HG03097 (cell line): ENCODE measurements around the gene COMMD4.

ENCODE experiments used
- ATAC-seq: cut with Tn5 transposase; IDR thresholded peaks from one replicate; pipeline ENCODE4 v1.9.1; 2021; ENCODE audit not compliant: unreplicated experiment, low FRiP score

COMMD4 gene

GRCh38 chr15:75354454-75354853 is 18.6 kb downstream of the COMMD4 start:
- ATAC-seq = no peak

- ATAC-seq = no peak
Observed at GRCh38 chr15:75355369-75355768, 19.5 kb downstream of the COMMD4 start.

- no peak for ATAC-seq
Observed at GRCh38 chr15:75356006-75356405, 20.1 kb downstream of the COMMD4 start.

GRCh38 chr15:75356517-75356916 is 20.7 kb downstream of the COMMD4 start:
- ATAC-seq = no peak

GRCh38 chr15:75357976-75358673 is 22.3 kb downstream of the COMMD4 start:
- no peak for ATAC-seq

- no peak for ATAC-seq
Observed at GRCh38 chr15:75358771-75359536, 23.1 kb downstream of the COMMD4 start.

GRCh38 chr15:75359537-75360250 is 23.8 kb downstream of the COMMD4 start:
- no peak for ATAC-seq

- no peak for ATAC-seq
Observed at GRCh38 chr15:75360391-75360790, 24.5 kb downstream of the COMMD4 start.

GRCh38 chr15:75360856-75361255 is 25.0 kb downstream of the COMMD4 start:
- ATAC-seq = no peak

- no peak for ATAC-seq
Observed at GRCh38 chr15:75361361-75361988, 25.6 kb downstream of the COMMD4 start.

GRCh38 chr15:75361989-75362641 is 26.3 kb downstream of the COMMD4 start:
- ATAC-seq = no peak

- ATAC-seq = no peak
Observed at GRCh38 chr15:75362642-75363249, 26.9 kb downstream of the COMMD4 start.

- ATAC-seq = no peak
Observed at GRCh38 chr15:75363786-75364185, 27.9 kb downstream of the COMMD4 start.

- ATAC-seq = no peak
Observed at GRCh38 chr15:75364881-75365280, 29.0 kb downstream of the COMMD4 start.

GRCh38 chr15:75366163-75366562 is 30.3 kb downstream of the COMMD4 start:
- no peak for ATAC-seq

- ATAC-seq = no peak
Observed at GRCh38 chr15:75367006-75367405, 31.1 kb downstream of the COMMD4 start.

- no peak for ATAC-seq
Observed at GRCh38 chr15:75367406-75367912, 31.6 kb downstream of the COMMD4 start.

GRCh38 chr15:75367913-75368688 is 32.2 kb downstream of the COMMD4 start, which contains the start of gene MAN2C1:
MAN2C1 (minus strand) TSS chr15:75368607; CDS start chr15:75368583, 24 bp downstream.
- ATAC-seq = peak; percentile 84

- peak; percentile 1 for ATAC-seq
Observed at GRCh38 chr15:75368689-75369239, 32.9 kb downstream of the COMMD4 start.
